HG02642 (cell line): ENCODE data around the gene SEC16A.

ENCODE experiments used
- ATAC-seq: cut with Tn5 transposase; IDR thresholded peaks from one replicate; pipeline ENCODE4 v1.9.1; 2021; ENCODE audit warnings: mild to moderate bottlenecking; ENCODE audit not compliant: unreplicated experiment, poor library complexity

The SEC16A gene

GRCh38 chr9:136520053-136520540, 37.3 kb upstream of the SEC16A start:
- ATAC-seq, result no peak

GRCh38 chr9:136519263-136520052, 36.6 kb upstream of the SEC16A start:
- no peak for ATAC-seq

- ATAC-seq, result no peak
These were observed 35.8 kb upstream of the SEC16A start for GRCh38 chr9:136518623-136519022.

DNA sequence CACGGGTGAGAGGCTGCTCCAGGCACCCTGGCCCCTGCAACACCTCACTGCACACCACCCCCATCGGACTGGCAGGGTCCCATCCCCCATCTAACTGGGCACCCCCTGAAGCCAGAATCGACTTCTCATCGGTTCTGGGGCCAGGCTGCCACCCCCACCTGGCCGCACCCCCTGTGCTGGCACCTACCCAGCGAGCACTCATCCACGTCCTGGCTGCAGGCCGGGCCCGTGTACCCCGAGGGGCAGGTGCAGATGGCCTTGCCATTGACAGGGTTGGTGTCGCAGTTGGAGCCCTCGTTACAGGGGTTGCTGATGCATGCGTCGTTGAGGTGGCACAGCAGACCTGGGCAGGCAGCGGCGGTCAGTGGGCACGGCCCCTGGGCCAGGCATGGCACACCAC, 35.1 kb upstream of the SEC16A start:
- no peak for ATAC-seq

DNA sequence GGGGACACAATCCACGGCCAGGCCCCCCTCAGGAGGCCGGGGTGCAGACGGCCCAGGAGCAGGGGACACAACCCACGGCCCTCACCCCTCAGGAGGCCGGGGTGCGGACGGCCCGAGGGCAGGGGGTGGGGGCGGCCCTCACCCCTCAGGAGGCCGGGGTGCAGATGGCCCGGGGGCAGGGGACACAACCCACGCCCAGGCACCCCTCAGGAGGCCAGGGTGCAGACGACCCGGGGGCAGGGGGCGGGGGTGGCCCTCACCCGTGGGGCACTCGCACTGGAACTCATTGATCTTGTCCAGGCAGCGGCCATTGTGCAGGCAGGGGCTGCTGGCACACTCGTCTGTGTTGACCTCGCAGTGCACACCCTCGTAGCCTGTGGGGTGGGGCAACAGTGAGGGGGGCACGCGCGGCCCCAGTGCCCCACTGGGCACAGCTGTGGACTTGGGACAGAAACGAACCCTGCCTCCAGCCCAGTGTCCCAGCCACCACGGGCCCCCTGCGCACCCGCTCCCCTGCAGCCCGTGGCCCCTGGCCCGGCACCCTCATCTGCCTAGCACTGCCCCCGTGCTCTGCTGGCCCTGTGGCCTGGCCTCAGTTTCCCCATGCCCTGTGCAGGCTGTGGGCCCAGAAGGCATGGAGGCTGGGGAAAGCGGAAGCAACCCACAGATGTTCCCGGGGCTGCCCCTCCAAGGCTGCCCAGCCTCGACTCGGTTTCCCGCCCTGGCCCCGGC, 34.3 kb upstream of the SEC16A start:
- no peak for ATAC-seq

- ATAC-seq, result no peak
These were observed 33.4 kb upstream of the SEC16A start for GRCh38 chr9:136516191-136516654.

DNA sequence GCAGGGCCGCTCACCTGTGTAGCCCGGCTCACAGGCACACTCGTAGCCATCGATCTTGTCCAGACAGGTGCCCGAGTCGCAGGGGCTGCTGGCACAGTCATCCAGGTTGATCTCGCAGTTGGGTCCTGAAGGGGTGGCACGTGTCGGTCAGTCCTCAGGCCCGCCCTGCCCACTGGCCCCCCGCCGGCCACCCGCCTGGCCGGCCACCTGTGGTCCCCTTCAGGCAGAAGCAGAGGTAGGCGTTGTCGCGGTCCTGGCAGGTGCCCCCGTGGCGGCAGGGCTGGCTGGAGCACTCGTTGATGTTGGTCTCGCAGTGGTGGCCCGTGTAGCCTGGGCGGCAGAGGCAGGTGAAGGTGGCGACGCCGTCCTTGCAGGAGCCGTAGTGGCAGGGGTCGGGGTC, 32.4 kb upstream of the SEC16A start:
- no peak for ATAC-seq

GRCh38 chr9:136514022-136514714, 31.3 kb upstream of the SEC16A start:
- ATAC-seq, result no peak

DNA sequence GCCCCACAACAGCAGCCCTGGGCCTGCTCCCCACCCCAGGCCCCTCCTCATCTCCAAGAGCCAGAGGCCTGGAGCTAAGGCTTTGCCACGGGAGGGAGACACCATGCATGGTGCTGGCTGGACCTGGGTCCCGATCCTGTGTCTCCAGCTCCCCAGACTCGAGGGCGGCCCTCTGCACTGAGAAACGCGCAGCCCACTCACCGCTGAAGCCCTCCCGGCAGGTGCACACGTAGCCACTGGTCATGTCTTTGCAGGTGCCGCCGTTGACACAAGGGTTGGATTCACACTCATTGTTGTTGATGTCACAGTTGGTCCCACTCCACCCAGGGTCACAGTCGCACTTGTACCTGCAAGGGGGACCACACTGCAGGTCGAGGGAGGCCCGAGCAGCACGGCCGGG, 30.4 kb upstream of the SEC16A start:
- ATAC-seq, result no peak

GRCh38 chr9:136512651-136513071, 29.8 kb upstream of the SEC16A start:
- ATAC-seq, result no peak

GRCh38 chr9:136511670-136512592, 29.1 kb upstream of the SEC16A start:
- no peak for ATAC-seq

DNA sequence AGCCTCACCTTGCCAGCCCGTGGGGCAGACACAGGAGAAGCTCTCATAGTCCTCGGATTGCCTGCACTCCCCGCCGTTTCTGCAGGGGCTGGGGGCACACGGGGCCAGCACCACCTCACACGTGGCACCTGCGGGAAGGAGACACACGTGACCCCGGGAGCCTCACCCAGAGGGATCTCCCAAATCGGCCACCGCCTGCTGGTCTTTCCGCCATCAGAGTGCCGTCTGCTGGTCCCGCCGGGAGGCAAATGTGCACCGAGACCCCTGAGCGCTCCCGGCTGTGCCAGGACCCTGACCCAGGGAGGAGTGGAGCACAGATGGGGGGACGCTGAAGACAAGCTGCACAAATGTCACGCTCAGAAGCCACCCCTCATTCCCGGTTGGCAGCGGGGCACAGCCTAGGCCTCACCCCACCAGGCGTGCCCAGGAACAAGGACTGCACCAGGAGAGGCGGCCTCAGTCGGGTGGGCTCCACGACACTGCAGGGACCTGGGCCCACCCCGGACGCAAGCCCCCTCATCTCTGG, 28.4 kb upstream of the SEC16A start:
- ATAC-seq, result no peak

DNA sequence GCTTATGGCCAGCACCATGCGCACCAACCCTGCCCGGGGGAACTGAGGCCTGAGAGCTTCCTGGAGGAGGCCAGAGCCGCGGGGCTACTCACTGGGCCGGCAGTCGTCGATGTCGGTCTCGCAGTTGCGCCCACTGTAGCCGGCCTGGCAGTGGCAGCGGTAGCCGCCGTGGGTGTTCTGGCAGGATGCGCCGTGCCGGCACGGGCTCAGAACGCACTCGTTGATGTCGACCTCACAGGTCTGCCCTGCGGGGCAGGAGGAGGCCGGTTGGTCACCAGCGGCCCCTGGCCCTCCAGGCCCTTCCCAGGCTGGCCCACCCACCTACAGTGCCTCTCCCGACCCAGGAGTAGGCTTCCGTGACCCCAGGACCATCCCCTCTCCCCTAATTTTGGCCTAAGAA, 27.7 kb upstream of the SEC16A start:
- no peak for ATAC-seq

DNA sequence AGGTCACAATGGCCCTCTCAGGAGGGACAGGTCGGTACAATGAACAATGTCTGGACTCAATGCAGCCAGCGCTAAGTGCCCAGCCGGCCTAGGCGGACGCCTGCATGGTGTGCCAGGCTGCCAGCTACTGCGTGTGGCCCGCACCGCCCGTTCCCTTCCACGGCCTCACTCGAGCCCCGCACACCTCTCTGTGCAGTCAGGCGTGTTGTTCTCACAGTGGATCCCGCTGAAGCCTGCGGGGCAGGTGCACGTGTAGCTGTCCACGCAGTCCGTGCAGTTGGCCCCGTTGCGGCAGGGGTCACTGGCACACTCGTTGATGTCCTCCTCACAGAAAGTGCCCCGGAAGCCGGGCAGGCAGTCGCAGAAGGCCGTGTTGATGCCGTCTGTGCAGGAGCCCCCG, 26.7 kb upstream of the SEC16A start:
- no peak for ATAC-seq

GRCh38 chr9:136508729-136509500, 26.1 kb upstream of the SEC16A start:
- ATAC-seq, result no peak

DNA sequence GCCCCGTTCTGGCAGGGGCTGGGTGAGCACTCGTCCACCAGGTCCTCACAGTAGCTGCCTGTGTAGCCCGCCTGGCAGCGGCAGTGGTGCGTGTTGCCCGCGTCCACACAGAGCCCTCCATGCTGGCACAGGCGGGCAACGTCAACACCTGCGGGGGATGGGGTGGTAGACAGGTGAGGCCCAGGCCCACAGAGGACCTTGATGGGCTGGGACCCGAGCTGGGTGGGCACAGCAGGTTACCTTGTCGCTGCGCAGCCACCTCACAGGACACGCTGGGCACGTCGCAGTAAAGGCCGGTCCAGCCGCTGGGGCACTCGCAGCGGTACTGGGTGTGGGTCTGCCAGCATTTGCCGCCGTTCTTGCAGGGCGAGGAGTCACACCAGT, 25.1 kb upstream of the SEC16A start:
- no peak for ATAC-seq

DNA sequence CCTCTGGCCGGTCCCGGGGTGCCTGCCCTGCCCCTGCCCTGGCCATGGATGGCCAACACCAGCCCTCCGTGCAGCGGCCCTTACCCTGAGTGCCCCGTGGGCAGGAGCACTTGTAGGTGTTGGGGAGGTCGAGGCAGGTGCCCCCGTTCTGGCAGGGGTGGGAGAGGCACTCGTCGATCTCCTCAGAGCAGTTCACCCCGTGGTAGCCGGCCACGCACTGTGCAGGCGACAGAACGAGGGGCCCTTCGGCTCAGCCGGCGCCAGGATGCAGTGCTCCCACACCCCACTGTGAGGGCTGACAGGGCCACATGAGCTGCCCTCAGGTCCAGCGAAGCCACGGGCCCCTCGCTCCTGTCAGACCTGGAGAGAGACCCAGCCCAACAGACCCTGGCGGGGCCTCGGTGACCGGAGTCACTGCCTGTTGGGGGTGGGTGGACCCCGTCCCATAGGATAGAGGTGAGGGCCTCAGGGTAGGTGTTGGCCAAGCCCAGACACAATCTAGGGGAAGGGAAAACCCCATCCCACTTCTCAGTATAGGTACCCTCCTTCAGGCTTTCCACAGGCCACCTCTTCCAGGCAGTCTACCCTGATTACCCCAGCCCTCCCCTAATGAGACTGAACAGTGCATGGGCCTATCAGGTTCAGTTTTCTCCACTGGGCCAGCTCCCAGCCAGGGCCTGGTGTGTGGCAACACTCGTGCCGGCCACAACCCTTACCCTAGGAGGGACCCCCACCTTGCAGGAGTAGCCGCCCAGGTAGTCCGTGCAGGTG, 24.6 kb upstream of the SEC16A start:
- ATAC-seq, result no peak

DNA sequence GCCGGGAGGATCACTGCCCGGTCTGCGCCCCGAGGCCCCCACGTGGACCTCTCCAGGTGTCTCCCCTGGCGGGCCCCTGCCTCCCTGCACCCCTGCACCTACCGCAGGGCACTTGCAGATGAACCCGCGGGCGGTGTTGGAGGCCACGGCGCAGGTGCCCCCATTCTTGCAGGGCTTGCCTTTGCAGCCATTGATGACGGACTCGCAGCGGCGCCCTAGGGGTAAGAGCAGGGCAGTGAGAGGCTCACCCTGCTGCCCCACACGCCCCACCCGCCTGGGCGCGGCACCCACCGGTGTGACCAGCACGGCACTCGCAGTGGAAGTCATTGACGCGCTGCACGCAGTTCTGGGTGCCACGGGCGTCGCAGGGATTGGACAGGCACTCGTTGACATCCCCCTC, 23.6 kb upstream of the SEC16A start:
- no peak for ATAC-seq
